ENCODE measurements around the gene PHF10.
"Not testable (repeated sequence)": the region's sequence is repeated elsewhere in the genome, so short reads cannot be mapped to it uniquely, and the experiment has no call there.

The PHF10 gene

GRCh38 chr6:169724494-169725124, at the start of gene PHF10:
TSS of gene PHF10 (minus strand) at chr6:169724500. CDS start at chr6:169723931, 569 bp downstream.
- peak; percentile 44 for DNase-seq

GRCh38 chr6:169766921-169767736, 42.8 kb upstream of the PHF10 start:
- DNase-seq, result no peak

- DNase-seq, result no peak
Observed at GRCh38 chr6:169766232-169766631, 41.9 kb upstream of the PHF10 start.

- DNase-seq, result not testable (repeated sequence)
Observed at GRCh38 chr6:169765789-169766188, 41.5 kb upstream of the PHF10 start.

GRCh38 chr6:169763881-169764280, 39.6 kb upstream of the PHF10 start:
- DNase-seq, result no peak

GRCh38 chr6:169763308-169763707, 39.0 kb upstream of the PHF10 start:
- no peak for DNase-seq

- DNase-seq, result no peak
Observed at GRCh38 chr6:169755162-169755561, 30.9 kb upstream of the PHF10 start.

GRCh38 chr6:169752074-169752623, 27.8 kb upstream of the PHF10 start:
- peak; percentile 7 for DNase-seq

- DNase-seq, result peak; percentile 95
Observed at GRCh38 chr6:169751242-169752073, 27.2 kb upstream of the PHF10 start, which contains the start of the genes DYNLT2 and ERMARD. TSS of gene DYNLT2 (minus strand) at chr6:169751572. CDS start at chr6:169751458, 114 bp downstream. TSS of gene ERMARD (plus strand) at chr6:169751622. CDS start at chr6:169751658, 36 bp downstream.

GRCh38 chr6:169746556-169746955, 22.3 kb upstream of the PHF10 start:
- DNase-seq, result no peak

GRCh38 chr6:169745405-169745804, 21.1 kb upstream of the PHF10 start:
- DNase-seq, result no peak

GRCh38 chr6:169741344-169741743, 17.0 kb upstream of the PHF10 start:
- no peak for DNase-seq

GRCh38 chr6:169738976-169739529, 14.8 kb upstream of the PHF10 start:
- peak; percentile 14 for DNase-seq

GRCh38 chr6:169738204-169738975, 14.1 kb upstream of the PHF10 start:
- DNase-seq, result no peak

GRCh38 chr6:169729961-169730360, 5.7 kb upstream of the PHF10 start:
- no peak for DNase-seq

- DNase-seq, result no peak
Observed at GRCh38 chr6:169726963-169727362, 2.7 kb upstream of the PHF10 start.

GRCh38 chr6:169726049-169726400, 1.7 kb upstream of the PHF10 start:
- no peak for DNase-seq

- peak; percentile 31 for DNase-seq
Observed at GRCh38 chr6:169725125-169726048, 1.1 kb upstream of the PHF10 start.

- peak; percentile 38 for DNase-seq
Observed at GRCh38 chr6:169723991-169724493, 258 bp downstream of the PHF10 start.

GRCh38 chr6:169723200-169723909, 945 bp downstream of the PHF10 start:
- peak; percentile 71 for DNase-seq

All from fibroblast of skin of right biceps (primary cell).